ELF-1 (cell line): ENCODE measurements around the gene TMEM175.

Experiments used
- DNase-seq: peaks from one replicate; pipeline ENCODE4 v3.0.0-alpha.2; 2016; ENCODE audit warnings: low read depth, low spot score

TMEM175 gene

DNA sequence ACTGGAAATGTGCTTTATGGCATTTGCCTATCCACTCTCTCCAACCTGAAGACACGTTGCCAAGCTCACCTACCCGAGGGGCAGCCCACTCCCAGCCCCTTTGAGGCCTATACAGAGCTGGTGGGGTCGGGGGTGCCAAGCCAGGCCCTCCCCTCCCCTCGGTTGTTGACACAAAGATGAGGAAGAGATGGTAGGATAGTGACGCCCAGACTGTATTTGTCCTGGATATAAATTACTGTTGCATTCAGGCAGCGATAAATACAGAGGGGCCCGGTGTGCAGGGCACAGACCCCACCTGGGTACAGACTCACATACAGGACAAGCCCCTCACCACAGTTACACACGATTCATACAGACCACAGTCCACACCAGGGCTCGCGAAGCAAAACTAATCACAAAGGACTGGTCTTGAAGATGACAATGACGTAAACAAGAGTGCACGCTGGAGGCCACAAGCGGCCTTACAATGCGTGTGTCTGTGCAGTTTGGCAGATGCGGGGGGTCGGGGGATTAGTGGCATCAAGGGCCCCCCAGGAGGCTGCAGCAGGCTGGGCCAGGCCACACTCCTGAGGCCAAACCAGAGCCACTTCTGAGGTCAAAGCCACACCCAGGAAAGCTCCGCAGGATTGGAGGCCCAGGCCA lies 26.6 kb downstream of the TMEM175 start:
- no peak for DNase-seq

DNA sequence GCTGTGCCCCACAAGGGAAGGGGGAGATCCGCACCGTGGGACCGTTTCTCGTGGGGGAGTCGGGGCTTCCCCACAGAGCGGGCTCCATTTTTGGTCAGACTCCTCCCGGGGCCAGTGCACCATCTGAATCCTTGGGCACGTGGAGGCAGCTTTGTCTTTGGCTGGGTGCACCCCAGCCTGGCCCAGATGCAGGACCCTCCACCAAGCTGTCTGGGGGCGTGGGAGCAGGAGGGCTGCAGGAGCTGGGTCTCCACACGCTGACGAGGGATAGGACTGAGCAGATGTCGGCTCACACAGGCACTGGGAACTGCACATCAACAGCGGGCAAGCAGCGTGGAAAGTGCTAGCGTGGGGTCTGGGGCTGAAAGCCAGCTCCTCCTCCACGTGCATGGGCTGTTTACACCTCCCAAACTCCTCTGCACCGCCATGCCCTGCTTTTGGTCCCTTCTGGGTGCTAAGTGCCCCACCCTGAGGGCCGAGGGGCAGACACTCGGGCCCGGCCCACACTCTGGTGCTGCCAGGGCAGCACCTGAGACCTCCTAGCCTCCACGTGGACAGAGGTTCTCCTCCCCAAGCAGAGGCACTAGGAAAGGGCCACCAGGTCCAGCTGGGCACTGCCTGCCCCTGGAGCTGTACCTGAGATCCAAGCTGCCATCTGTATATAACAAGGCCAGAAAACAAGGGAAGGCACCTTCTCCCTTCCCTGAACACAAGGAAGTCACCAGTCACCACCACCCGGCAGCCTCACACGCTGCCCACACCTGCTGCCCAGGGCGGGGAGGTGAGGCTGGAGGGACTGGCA lies 27.3 kb downstream of the TMEM175 start:
- DNase-seq, result no peak

DNA sequence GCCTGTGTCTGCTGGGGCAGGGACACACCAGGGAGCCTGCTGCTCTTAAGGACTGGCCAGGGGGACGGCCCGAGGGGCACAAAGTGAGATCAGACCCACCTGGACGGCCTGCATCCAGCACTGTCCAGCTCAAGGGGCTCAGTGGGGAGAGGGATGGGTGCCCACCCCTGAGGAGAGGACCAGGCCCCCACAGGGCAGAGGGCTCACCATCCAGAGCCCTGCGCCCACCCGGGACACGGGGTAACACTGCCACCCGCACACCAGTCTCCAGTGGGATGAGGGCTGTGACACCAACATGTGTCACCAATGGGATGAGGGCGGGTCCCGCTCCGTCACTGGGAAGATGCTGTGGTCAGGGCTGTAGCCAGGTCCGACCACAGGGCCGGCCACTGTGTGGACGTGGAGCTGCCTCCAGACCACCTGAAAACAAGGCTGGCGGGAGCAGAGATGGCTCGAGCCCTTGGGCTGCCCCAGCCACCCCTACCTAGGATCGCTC lies 27.9 kb downstream of the TMEM175 start:
- DNase-seq, result no peak

DNA sequence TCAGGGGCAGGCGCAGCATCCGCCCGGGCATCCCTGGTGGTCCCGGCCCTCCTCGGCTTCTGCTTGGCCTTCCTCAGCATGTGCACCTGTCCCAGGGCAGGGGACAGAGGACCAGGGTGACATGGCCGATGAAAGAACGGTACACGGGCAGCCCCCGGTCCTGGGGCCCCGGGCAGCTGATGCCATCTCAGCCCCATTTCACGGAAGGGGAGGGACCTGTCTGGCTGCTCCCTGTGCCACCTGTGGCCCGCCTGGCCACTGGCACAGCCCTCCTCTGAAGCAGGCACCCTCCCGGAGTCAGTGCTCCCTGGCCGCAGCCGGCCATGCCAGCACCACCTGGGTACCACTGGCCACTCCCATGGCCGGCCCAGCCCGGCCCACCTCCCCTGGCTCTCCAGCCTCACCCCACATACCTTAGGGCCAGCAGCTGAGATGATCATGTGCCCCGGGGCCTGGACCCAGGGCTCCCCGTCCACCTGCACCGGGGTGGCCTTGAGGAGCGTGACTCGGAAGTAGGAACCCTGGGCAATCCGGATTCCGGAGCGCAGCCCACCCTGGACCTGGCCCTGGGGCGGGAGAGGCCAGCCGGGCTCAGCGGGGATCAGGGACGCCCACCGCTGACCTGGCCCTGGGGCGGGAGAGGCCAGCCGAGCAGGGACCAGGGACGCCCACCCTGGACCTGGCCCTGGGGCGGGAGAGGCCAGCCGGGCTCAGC lies 28.5 kb downstream of the TMEM175 start:
- no peak for DNase-seq

DNA sequence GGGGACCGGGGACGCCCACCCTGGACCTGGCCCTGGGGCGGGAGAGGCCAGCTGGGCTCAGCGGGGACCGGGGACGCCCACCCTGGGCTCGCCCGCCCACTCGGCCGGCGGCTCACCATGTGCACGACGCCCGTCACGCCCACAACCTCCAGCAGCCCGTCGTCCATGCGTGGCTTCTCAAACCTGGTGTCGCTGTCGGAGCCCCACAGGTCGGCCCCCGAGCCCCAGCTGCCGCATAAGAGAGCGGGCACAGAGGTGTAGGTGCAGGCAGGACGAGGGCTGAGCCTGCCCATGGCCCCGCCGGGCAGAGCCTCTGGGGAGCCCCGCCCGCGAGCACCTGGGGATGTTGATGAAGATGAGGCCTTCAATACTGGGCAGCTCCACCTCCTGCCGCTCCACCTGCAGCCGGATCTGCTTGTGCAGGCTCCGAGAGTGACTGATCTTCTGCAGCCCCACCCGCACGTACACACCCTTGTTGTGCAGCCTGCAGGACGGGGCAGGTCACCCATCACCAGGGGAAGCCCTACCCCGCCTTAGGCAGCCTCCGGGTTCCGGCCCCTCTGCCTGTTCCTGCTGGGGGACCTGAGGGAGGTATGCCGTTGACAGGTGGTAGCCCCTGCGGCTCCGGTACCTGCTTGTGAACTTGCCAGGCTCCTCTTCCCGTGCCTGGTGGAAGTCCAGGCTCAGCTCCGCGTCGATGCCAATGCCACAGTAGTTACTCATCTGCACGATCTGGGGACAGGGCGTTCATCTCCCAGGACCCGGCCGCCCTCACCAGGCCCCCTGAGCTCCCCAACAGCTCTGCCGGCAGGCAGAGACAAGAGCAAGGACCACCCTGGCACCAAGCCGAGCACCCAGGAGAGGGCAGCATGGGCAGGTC lies 29.3 kb downstream of the TMEM175 start:
- DNase-seq, result no peak

DNA sequence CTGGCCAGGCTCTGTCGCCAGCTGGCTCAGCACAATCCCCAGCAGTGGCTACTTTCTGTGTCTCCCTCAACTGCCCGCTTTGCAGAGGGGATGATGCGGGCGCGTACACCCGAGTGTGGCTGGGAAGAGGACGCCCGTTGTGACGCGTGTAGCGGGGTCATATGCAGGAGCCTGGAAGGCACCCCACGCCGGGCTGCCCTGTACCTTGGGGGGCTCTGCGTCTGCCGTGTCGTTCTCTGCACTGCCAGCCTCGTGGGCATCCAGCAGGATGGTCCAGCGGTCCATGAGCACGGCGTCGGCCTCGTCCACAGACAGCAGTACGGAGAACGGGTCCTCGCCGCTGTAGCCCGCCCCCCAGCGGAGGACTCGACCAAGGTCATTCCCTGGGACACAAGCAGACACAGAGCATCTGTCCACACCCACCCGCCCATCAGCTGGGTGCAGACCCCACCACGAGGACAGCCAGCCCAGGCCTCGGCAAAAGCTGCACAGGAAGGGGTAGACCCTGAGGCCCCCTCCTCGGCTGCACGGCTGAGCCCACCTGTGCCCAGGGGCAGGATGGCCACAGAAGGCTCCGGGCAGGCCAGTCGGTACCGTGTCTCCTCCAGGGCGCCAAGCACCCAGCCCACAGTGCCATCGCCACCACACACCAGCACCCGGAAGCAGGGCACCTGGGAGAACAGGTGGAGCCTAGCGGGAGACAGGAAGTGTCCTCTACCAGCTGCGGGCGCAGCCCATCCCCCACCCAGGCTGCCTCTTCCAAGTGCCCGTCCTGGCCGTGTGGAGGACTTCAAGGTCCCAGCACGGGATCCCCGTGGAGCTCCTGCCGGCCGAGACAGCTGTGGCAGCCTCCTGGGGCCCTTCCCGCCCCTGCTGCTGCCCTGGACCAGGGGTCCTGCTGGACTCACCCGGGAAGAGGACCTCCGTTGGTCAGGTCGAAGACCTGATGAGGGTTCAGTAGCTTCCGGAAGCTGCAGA lies 30.3 kb downstream of the TMEM175 start:
- DNase-seq, result no peak

DNA sequence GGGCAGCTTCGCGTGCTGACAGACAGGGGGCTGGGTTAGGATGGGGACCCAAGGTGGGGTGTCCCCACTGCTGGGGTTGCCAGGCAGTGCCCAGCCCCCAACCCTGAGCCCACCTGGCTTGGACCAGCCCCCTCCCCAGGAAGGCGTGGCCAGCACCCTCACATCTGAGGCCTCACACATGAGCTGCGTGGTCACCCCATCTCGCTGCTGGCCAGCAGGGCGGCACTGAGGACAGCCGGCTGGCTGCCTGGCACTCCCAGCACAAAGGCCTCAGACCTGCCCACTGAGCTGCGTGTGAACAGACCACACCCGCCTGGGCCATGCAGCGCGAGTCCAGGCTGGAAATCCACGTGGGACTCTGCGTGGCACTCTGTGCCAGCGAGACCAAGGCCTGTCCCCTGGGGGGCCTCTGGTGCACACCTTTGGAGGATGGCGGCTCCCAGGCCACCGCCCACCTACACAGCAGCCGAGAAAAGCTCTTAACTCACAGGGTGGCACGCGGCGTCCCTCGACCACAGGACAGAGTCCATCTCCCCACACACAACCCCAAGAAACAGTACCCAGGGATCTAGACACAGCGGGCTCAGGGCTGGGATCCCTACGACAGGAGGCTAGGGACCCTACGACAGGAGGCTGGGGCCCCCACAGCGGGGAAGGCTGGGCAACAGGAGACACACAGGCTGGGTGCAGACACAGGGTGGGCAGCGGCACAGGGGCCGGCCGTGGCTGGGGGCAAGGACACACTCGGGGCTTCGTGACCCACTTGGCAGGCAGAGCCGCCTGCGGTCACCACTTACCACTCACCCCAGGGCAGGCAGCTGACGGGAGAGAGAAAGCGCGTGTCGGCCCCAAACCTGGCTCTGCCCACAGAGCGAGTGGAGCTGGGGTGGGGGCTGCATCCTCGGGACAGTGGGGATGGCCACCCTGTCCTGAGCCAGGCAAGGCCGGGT lies 31.3 kb downstream of the TMEM175 start:
- no peak for DNase-seq

DNA sequence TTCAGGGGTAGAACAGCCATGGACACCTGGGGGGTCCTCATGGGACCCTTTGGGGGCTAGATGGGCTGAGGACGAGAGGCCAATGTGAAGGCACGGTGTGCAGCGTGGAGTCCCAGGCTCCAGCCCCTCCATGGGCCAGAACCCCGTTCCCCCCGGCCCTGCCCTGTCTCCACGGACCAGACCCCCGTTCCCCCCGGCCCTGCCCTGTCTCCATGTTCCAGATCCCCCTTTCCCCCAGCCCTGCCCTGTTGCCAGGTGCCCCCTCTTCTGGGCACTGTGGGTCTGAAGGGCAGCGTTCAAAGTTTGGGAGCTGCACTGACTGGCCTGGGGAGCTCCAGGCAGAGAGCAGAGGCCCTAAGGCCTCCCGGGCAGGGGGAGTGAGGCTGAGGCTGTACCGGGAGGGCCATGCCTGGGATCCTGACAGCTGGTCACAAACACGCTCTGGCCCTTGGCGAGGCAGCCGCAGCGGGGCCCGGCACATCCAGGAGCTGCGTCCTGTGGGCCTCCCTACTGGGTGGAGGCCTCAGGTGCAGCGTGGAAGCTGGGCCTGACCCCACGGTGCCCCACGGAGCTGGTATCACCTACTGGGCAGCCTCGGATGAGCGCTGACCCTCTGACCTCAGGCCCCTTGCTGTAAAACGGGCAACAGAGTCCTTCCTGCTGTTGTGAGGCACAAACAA lies 32.2 kb downstream of the TMEM175 start:
- no peak for DNase-seq

DNA sequence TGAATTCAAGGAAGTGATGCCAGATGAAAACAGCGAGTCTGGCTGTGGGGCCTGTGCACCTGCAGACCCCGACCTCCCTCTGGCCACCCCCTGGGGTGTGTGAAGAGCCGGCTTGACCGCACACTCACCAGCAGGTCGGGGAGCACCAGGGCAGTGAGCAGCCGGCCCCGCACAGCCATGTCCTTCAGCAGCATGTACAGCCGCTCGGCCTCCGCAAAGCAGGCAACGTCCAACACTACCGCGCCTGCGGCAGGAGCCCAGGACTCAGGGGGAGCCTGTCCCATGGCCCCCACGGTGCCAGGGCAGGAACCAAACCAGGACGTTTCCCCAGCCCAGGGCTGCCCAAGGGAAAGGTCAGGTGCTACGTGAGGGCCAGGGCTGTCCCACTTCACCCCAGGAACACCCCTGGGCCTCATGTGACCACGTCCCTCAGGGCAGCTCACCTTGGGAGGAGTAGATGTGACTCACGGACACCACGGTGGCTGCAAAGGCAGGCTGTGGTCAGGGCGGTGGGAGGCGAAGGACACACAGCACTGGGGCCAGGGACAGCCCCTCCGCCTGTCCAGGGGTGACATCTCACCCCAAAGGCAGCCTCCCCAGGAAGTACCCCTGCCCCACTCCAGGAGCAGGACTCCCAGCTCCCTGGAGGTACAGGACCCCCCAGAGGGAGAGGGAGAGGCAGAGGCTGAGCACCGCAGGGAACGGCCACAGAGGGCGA lies 32.9 kb downstream of the TMEM175 start:
- no peak for DNase-seq

DNA sequence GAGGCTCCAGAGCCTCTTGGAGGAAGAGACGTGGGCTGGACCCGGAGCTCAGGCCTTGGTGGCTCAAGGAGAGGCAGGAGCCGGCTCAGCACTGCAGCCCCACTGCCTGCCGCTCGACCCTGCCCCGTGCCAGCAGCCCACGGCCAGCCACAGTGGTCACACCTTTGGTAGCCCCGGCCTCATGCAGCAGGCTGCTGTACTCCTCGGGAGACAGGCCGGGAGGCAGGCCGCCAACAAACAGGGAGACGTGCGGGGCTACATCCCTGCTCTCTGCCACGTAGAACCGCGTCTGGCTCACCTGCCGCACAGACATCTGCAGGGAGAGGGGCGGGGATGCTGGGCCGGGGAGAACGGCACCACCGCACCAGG lies 33.5 kb downstream of the TMEM175 start:
- no peak for DNase-seq

DNA sequence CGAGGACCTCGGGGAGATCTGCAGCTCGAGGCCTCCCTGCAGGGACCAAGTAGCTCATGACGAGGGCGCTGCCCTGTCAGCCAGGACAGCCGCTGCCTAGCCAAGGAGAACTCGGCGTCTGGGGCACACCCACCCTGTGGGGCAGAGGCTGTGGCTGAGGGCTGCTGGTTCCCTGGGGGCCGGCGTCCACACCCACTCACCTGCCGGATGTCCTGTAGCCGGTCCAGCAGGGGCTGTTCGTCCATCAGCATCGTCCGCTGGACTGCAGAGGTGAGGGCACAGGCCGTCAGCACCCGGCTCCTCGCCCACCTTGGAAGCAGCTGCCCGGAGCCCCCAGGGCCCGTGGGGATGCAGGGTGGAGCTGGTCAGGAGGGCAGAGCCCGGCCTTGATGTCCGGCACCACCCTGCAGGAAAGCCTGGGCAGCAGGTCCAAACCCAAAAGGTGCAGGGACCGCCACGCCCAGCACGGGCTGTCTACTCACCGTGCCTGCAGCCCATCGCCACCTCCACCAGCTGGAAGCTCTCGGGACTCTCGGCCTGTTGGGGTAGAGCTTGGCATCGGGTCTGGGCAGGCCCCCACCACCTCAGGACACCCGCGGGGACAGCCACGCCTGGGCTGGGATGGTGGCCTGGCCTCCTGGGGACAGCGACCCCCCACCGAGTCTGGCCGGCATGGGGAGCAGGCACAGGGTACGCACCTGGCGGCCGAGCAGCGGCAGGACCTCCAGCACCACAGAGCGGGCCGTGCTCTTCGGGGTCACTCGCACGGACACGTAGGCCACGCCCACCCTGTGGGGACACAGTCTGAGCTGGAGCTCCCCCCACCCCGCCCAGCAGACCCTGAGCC lies 34.2 kb downstream of the TMEM175 start:
- DNase-seq, result no peak

DNA sequence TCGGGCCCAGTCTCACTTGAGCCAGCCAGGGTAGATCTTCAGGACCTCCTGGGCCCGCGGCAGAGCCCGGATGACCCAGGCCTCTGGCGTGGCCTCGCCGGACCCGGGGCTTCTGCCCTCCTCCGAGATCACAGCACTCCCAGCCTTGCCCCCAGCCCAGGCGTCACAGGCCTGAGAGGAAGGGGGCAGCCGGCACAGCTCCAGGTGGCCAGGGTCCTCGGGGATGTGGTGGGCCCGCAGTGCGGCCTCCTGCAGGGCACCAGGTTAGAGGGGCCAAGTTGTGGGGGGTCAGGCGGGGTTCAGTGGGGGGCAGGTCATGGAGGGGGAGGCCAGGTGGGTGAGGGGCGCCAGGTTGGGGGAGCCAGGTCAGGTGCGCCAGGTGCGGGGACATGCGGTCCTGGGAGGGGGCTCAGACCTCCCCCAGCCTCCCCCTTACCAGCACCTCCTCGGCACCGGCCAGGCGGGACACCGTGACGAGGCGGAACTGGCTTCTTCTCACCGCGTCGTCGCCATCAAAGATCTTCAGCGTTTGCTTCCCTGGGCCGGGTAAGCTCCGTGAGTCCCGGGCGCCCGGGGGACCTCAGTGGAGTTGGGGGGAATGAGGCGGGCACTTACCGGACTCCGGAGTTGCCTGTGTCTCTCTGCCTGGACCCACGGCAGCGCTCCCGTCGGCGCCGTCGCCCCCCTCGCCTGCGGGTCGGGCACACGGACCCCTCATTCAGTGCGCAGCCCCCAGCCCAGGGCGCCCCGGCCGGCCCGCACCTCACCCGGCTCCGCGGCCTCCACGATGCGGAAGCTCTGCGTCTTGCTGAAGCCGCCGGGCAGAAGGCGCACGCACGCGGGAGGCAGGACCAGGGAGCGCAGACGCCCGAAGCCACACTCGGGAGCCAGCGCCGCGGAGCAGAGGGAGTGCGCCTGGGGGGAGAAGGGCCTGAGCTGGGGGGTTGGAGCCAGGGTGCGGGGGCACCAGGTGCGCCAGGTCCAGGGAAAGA lies 35.1 kb downstream of the TMEM175 start:
- DNase-seq, result no peak

DNA sequence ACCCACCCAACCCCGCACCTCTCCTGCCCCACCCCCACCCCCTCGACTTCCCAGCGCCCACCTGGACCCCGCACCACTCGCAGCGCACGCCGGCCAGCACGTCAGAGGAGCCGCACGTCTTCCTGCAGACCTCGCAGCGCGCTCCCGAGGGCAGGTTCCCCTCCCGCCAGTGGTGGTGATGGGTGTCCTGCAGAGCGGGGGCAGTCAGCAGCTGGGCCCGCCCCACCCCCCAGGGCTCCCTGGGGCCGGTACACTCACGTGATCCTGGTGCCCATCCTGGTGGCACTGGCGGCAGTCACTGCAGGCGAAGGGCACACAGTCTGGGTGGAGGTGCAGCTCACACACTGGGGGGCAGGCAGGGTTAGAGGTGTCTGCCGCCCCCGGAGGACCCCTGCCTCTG lies 36.0 kb downstream of the TMEM175 start:
- no peak for DNase-seq

DNA sequence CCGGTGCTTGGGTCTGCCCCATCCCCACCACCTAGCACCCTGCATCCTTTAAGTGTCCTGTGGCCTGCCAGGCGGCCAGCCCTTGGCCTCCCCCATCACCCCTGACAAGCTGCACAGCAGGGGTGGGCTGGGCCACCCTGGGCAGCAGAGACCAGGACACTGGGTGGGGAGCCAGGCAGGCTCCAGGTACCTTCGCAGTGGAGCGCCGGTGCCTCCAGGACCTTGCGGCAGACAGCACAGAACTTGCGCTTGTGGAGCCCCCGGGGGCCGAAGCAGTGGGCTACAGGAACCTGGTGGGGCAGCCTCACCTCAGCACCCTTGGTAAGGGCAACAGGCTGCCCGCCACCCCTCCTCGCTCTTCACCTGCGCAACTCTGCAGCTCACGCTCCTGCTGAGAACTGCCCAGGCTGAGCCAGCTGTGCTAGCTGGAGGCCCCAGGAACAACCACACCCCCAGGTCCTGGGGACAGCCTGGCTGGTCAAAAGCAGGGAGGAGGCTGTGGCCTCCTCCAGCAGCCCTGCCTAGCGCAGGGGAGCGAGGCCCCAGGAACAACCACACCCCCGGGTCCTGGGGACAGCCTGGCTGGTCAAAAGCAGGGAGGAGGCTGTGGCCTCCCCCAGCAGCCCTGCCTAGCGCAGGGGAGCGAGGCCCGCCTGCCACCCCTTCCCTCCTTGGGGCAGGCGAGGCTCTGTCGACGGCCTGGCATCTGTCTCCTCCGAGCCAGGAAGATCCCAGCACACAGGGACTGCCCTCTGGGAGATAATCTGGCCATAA lies 36.5 kb downstream of the TMEM175 start:
- no peak for DNase-seq
